ENCODE results near the gene CPT1B.

Gene CPT1B

DNA sequence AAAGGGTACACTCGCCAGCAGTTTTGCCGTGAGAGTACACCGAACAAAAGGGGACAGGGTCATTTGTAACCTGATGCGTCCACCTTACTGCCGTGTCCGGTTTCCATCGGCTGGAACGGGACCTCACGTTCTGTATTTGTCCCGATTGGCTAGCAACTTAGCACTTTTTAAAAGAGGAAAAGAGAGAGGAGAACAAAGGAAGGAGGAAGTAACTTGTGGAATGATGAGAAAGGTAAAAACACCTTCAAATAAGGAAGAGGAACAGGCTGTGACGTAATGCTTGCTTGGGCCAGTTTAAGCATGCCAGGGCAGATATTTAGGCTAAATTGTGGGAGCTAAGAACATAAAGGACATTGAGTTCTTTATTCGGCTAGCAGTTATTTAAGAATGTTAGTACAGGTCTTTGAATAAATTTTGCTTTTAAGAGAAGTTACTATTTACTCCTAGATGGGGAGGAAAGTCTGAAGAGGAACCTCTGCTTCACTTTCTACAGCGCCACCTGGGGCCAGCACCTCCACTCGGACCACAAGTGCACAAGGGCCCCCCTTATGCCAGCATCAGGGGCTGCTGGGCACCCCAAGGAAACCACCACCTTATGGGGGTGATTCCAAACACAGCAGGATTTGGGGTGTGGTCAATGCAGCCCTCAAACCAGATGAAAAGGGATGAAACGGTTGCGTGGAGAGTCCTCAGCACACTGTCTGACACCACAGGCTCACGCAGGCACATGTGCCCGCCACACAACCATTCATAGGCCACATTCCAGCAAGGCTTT is 43.9 kb upstream of the CPT1B start:
- H3K4me1 ChIP-seq (ENCODE audit: control insufficient read depth, insufficient read depth, low read length), result peaks cover 7% of the 10 kb centered on the region
- ChIA-PET CTCF (interaction anchor here (0.6 to 4.5 kb wide), 15 partner anchors 9 to 515 kb away, joined by 3 to 24 read pairs (median 4); partner anchors contain the start of genes LMF2, NCAPH2 and SYCE3), POLR2A (interaction anchor here (0.5 to 1.9 kb wide), 3 partner anchors 61 to 114 kb away, joined by 4 to 13 read pairs (median 5); partner anchors contain the start of genes LMF2, NCAPH2 and SCO2)
- no peaks in the 10 kb centered on the region for H3K9me3 ChIP-seq (ENCODE audit: control insufficient read depth, insufficient read depth, low read depth, low read length)
- H3K4me3 ChIP-seq (ENCODE audit: low read depth, low read length), result no peak overlapping the region
- H3K27ac ChIP-seq (ENCODE audit: extremely low read depth, low read depth, low read length), result no peak overlapping the region
- H3K36me3 ChIP-seq (ENCODE audit: control insufficient read depth in 2 of 2, insufficient read depth in 1 of 2, low read length in 2 of 2), result peaks cover 0 to 11% of the 10 kb centered on the region in 2 experiments; a peak in 1 of 3 replicates
- TF ChIP-seq ZNF184 (tag by site-specific recombination; IDR thresholded peaks at IDR 0.05) (no peak), YY2 (tag by site-specific recombination; IDR thresholded peaks at IDR 0.05) (no peak), SCRT2 (tag by site-specific recombination; IDR thresholded peaks at IDR 0.05) (peak; percentile 62), ZNF350 (tag by site-specific recombination; IDR thresholded peaks at IDR 0.05) (no peak), ZNF114 (tag by site-specific recombination; IDR thresholded peaks at IDR 0.05) (no peak), GLI2 (tag by site-specific recombination; IDR thresholded peaks at IDR 0.05; ENCODE audit: borderline replicate concordance, low read depth) (no peak), ZNF561 (tag by site-specific recombination; IDR thresholded peaks at IDR 0.05; ENCODE audit: borderline replicate concordance) (no peak), ZNF514 (tag by site-specific recombination; IDR thresholded peaks at IDR 0.05) (no peak), ZNF121 (tag by site-specific recombination; IDR thresholded peaks at IDR 0.05) (peak; percentile 79; the same call in 1 of the 2 replicates), ZNF701 (tag by site-specific recombination; IDR thresholded peaks at IDR 0.05) (no peak), ZNF211 (tag by site-specific recombination; IDR thresholded peaks at IDR 0.05; ENCODE audit: low read depth) (no peak), ZSCAN23 (tag by site-specific recombination; IDR thresholded peaks at IDR 0.05) (no peak), ATF2 (tag by site-specific recombination; IDR thresholded peaks at IDR 0.05; ENCODE audit: low read depth) (peak; percentile 56; the same call in 1 of the 2 replicates), ZNF571 (tag by site-specific recombination; IDR thresholded peaks at IDR 0.05) (no peak), ZBTB20 (tag by site-specific recombination; IDR thresholded peaks at IDR 0.05) (no peak), ZNF513 (tag by site-specific recombination; IDR thresholded peaks at IDR 0.05) (no peak), PRDM1 (tag by site-specific recombination; IDR thresholded peaks at IDR 0.05) (peak; percentile 85), ZBTB26 (tag by site-specific recombination; optimal IDR thresholded peaks at IDR 0.05) (no peak), ZNF19 (tag by site-specific recombination; IDR thresholded peaks at IDR 0.05; ENCODE audit: low read depth) (no peak)
- TF ChIP-seq, protein P1, sequence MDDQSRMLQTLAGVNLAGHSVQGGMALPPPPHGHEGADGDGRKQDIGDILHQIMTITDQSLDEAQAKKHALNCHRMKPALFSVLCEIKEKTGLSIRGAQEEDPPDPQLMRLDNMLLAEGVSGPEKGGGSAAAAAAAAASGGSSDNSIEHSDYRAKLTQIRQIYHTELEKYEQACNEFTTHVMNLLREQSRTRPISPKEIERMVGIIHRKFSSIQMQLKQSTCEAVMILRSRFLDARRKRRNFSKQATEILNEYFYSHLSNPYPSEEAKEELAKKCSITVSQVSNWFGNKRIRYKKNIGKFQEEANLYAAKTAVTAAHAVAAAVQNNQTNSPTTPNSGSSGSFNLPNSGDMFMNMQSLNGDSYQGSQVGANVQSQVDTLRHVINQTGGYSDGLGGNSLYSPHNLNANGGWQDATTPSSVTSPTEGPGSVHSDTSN (CRISPR knock-in tag; IDR thresholded peaks at IDR 0.05), result no peak
- TF ChIP-seq, protein P2, sequence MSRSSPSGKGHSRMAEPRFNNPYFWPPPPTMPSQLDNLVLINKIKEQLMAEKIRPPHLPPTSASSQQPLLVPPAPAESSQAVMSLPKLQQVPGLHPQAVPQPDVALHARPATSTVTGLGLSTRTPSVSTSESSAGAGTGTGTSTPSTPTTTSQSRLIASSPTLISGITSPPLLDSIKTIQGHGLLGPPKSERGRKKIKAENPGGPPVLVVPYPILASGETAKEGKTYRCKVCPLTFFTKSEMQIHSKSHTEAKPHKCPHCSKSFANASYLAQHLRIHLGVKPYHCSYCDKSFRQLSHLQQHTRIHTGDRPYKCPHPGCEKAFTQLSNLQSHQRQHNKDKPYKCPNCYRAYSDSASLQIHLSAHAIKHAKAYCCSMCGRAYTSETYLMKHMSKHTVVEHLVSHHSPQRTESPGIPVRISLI (tag by site-specific recombination; IDR thresholded peaks at IDR 0.05), result no peak
- TF ChIP-seq, protein P3, sequence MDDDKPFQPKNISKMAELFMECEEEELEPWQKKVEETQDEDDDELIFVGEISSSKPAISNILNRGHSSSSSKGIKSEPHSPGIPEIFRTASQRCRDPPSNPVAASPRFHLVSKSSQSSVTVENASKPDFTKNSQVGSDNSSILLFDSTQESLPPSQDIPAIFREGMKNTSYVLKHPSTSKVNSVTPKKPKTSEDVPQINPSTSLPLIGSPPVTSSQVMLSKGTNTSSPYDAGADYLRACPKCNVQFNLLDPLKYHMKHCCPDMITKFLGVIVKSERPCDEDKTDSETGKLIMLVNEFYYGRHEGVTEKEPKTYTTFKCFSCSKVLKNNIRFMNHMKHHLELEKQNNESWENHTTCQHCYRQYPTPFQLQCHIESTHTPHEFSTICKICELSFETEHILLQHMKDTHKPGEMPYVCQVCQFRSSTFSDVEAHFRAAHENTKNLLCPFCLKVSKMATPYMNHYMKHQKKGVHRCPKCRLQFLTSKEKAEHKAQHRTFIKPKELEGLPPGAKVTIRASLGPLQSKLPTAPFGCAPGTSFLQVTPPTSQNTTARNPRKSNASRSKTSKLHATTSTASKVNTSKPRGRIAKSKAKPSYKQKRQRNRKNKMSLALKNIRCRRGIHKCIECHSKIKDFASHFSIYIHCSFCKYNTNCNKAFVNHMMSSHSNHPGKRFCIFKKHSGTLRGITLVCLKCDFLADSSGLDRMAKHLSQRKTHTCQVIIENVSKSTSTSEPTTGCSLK (tag by site-specific recombination; IDR thresholded peaks at IDR 0.05), result no peak
- TF ChIP-seq, protein P4, sequence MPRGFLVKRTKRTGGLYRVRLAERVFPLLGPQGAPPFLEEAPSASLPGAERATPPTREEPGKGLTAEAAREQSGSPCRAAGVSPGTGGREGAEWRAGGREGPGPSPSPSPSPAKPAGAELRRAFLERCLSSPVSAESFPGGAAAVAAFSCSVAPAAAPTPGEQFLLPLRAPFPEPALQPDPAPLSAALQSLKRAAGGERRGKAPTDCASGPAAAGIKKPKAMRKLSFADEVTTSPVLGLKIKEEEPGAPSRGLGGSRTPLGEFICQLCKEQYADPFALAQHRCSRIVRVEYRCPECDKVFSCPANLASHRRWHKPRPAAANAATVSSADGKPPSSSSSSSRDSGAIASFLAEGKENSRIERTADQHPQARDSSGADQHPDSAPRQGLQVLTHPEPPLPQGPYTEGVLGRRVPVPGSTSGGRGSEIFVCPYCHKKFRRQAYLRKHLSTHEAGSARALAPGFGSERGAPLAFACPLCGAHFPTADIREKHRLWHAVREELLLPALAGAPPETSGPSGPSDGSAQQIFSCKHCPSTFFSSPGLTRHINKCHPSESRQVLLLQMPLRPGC (tag by site-specific recombination; IDR thresholded peaks at IDR 0.05), result no peak
- TF ChIP-seq, protein P5, sequence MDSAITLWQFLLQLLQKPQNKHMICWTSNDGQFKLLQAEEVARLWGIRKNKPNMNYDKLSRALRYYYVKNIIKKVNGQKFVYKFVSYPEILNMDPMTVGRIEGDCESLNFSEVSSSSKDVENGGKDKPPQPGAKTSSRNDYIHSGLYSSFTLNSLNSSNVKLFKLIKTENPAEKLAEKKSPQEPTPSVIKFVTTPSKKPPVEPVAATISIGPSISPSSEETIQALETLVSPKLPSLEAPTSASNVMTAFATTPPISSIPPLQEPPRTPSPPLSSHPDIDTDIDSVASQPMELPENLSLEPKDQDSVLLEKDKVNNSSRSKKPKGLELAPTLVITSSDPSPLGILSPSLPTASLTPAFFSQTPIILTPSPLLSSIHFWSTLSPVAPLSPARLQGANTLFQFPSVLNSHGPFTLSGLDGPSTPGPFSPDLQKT (IDR thresholded peaks at IDR 0.05; ENCODE audit: borderline replicate concordance, low read depth, low read length), result no peak
